IMR-90 (cell line): ENCODE results near the gene ZNF512B.

ENCODE experiments used
- BHLHE40 ChIP-seq: fragments of 150-350 bp; IDR thresholded peaks from 2 replicates; pipeline ENCODE4 v1.6.1; 2016; ENCODE audit warnings: mild to moderate bottlenecking, low read depth, low read length
- CEBPB ChIP-seq: IDR thresholded peaks from 2 replicates; pipeline ENCODE4 v1.6.1; 2012; ENCODE audit warnings: low read depth, low read length, improper control_type of control experiment
- CHD1 ChIP-seq: IDR thresholded peaks from 2 replicates; pipeline ENCODE4 v1.6.1; 2012; ENCODE audit warnings: low read depth, low read length, improper control_type of control experiment
- MAZ ChIP-seq: IDR thresholded peaks from 2 replicates; pipeline ENCODE4 v1.6.1; 2012; ENCODE audit warnings: low read depth, mild to moderate bottlenecking, low read length, improper control_type of control experiment, moderate library complexity, borderline replicate concordance
- MXI1 ChIP-seq: IDR thresholded peaks from 2 replicates; pipeline ENCODE4 v1.6.1; 2012; ENCODE audit warnings: low read depth, mild to moderate bottlenecking, low read length, moderate library complexity, borderline replicate concordance
- POLR2A ChIP-seq: IDR thresholded peaks from 2 replicates; pipeline ENCODE4 v1.6.1; 2012; ENCODE audit warnings: mild to moderate bottlenecking, low read depth, low read length
- RAD21 ChIP-seq: IDR thresholded peaks from 2 replicates; pipeline ENCODE4 v1.6.1; 2012; ENCODE audit warnings: low read length, improper control_type of control experiment
- RFX5 ChIP-seq: IDR thresholded peaks from 2 replicates; pipeline ENCODE4 v1.8.0; 2012; ENCODE audit warnings: low read depth, mild to moderate bottlenecking, low read length, moderate library complexity
- SMC3 ChIP-seq: fragments of 150-350 bp; IDR thresholded peaks from 2 replicates; pipeline ENCODE4 v1.6.1; 2016; ENCODE audit warnings: low read depth, mild to moderate bottlenecking, antibody characterized with exemption, low read length, moderate library complexity
- TF ChIP-seq, protein P1 (sequence below): conservative IDR thresholded peaks from 2 replicates; pipeline ENCODE4 v1.5.1; 2012; ENCODE audit warnings: mild to moderate bottlenecking, low read depth, low read length, improper control_type of control experiment
- TF ChIP-seq, protein P2 (sequence below): fragments of 150-350 bp; IDR thresholded peaks from 2 replicates; pipeline ENCODE4 v1.6.1; 2016; ENCODE audit warnings: low read depth, mild to moderate bottlenecking, low read length, moderate library complexity, borderline replicate concordance

DNA sequence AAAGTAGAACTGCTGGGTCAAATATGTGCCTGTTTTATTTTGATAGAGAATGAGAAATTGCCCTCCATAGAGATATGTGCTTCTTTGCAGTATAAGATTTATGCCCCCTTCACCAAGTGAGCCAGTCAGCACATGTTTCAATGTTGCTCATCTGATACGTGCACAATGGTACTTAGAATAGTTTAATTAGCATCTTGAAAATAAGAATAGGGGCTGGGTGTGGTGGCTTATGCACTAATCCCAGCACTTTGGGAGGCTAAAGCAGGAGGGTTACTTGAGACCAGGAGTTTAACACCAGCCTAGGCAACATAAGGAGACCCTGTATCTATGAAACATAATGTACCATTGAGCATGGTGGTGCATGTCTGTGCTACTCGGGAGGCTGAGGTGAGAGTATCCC, 45.9 kb upstream of the ZNF512B start:
- no peak for TF ChIP-seq RFX5
- TF ChIP-seq, protein P1, sequence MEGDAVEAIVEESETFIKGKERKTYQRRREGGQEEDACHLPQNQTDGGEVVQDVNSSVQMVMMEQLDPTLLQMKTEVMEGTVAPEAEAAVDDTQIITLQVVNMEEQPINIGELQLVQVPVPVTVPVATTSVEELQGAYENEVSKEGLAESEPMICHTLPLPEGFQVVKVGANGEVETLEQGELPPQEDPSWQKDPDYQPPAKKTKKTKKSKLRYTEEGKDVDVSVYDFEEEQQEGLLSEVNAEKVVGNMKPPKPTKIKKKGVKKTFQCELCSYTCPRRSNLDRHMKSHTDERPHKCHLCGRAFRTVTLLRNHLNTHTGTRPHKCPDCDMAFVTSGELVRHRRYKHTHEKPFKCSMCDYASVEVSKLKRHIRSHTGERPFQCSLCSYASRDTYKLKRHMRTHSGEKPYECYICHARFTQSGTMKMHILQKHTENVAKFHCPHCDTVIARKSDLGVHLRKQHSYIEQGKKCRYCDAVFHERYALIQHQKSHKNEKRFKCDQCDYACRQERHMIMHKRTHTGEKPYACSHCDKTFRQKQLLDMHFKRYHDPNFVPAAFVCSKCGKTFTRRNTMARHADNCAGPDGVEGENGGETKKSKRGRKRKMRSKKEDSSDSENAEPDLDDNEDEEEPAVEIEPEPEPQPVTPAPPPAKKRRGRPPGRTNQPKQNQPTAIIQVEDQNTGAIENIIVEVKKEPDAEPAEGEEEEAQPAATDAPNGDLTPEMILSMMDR = no peak
- TF ChIP-seq, protein P2, sequence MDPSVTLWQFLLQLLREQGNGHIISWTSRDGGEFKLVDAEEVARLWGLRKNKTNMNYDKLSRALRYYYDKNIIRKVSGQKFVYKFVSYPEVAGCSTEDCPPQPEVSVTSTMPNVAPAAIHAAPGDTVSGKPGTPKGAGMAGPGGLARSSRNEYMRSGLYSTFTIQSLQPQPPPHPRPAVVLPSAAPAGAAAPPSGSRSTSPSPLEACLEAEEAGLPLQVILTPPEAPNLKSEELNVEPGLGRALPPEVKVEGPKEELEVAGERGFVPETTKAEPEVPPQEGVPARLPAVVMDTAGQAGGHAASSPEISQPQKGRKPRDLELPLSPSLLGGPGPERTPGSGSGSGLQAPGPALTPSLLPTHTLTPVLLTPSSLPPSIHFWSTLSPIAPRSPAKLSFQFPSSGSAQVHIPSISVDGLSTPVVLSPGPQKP = no peak
- no peak for TF ChIP-seq CHD1
- no peak for TF ChIP-seq CEBPB
- no peak for TF ChIP-seq MAZ
- no peak for TF ChIP-seq POLR2A
- no peak for TF ChIP-seq BHLHE40
- no peak for TF ChIP-seq RAD21
- no peak for TF ChIP-seq SMC3
- TF ChIP-seq MXI1 = no peak
